ENCODE measurements around the gene PSORS1C2. TPM values are rescaled to one million over a fixed set of nuclear protein-coding genes. Genes with fewer than 3 reads are reported as not detected.

PSORS1C2 gene
- total and polyA plus RNA-seq, 2 donors (not counting 1 experiment from before 2014, with no cell fraction given) = not detected

GRCh38 chr6:31132806-31133205, 6.1 kb downstream of the PSORS1C2 start:
- intact Hi-C loops (cut with micrococcal nuclease) = no loop called here
- Mint-ChIP-seq H3K4me3 (no peak overlapping the region), H3K9me3 (ENCODE audit: insufficient read depth) (no peaks in the 10 kb centered on the region), H3K4me1 (peaks cover 8% of the 10 kb centered on the region), H3K27ac (no peak overlapping the region), H3K27me3 (peaks cover 18% of the 10 kb centered on the region)
- Histone ChIP-seq H3K79me2 (ENCODE audit: control insufficient read depth, insufficient read depth, low read length) (no peaks in the 10 kb centered on the region), H3K36me3 (replicated peaks in 1 of 2; ENCODE audit: control extremely low read depth in 1 of 2, control insufficient read depth in 1 of 2, extremely low read depth in 1 of 2, insufficient read depth in 2 of 2, low read length in 1 of 2) (no peaks in the 10 kb centered on the region), H3K9me3 (ENCODE audit: control extremely low read depth in 1 of 3, control insufficient read depth in 2 of 3, insufficient read depth in 1 of 3, low read length in 2 of 3) (no peaks in the 10 kb centered on the region), H2AFZ (ENCODE audit: insufficient read depth, low read depth, low read length, poor library complexity, severe bottlenecking) (no peak overlapping the region), H4K20me1 (ENCODE audit: control insufficient read depth, insufficient read depth, low read length, poor library complexity, severe bottlenecking) (no peaks in the 10 kb centered on the region), H3K27ac (ENCODE audit: low read length in 2 of 2) (no peak overlapping the region), H3K4me3 (ENCODE audit: control extremely low read depth in 1 of 5, extremely low read depth in 1 of 5, insufficient read depth in 1 of 5, low read depth in 2 of 5, low read length in 4 of 5) (no peak overlapping the region), H3K27me3 (replicated peaks in 1 of 4; ENCODE audit: control extremely low read depth in 1 of 4, control insufficient read depth in 3 of 4, insufficient read depth in 4 of 4, low read length in 3 of 4) (peaks cover 0 to 7% (median 0%) of the 10 kb centered on the region in 4 experiments), H3K4me1 (ENCODE audit: control insufficient read depth in 2 of 2, insufficient read depth in 2 of 2, low read length in 2 of 2) (peaks cover 3 to 7% of the 10 kb centered on the region in 2 donors), H3K9ac (ENCODE audit: low read length) (no peak overlapping the region), H3K4me2 (replicated peaks; ENCODE audit: low read depth, low read length, poor library complexity, severe bottlenecking) (no peak overlapping the region)
- ChIA-PET CTCF (interaction anchor here (1.2 to 10.4 kb wide), 5 partner anchors 38 to 254 kb away, joined by 3 to 133 read pairs (median 4); no protein-coding TSS in a partner anchor), POLR2A (no interaction called here)
- 90% methylated on average over 5 of the region's 6 CpGs for WGBS (ENCODE audit: insufficient coverage)
- TF ChIP-seq CTCF (IDR thresholded peaks at IDR 0.05) (no peak), EZH2 (IDR thresholded peaks at IDR 0.05; ENCODE audit: borderline replicate concordance, insufficient read depth, low read depth, low read length, poor library complexity, severe bottlenecking) (no peak)
- no peak for DNase-seq
- no peak for ATAC-seq (ENCODE audit: low read depth)

GRCh38 chr6:31131595-31131994, 7.3 kb downstream of the PSORS1C2 start:
- no peak overlapping the region for H3K9ac ChIP-seq (ENCODE audit: low read length)
- Mint-ChIP-seq H3K27me3 (peaks cover 19% of the 10 kb centered on the region), H3K27ac (no peak overlapping the region), H3K4me1 (peaks cover 4% of the 10 kb centered on the region), H3K4me3 (no peak overlapping the region), H3K9me3 (ENCODE audit: insufficient read depth) (no peaks in the 10 kb centered on the region)
- ChIA-PET CTCF (interaction anchor here (0.7 to 10.4 kb wide), 5 partner anchors 11 to 255 kb away, joined by 3 to 133 read pairs (median 6); no protein-coding TSS in a partner anchor), POLR2A (interaction anchor here (0.6 kb wide), 2 partner anchors 52 to 216 kb away, joined by 3 to 6 read pairs; no protein-coding TSS in a partner anchor)
- H3K79me2 ChIP-seq (ENCODE audit: control insufficient read depth, insufficient read depth, low read length) = no peaks in the 10 kb centered on the region
- TF ChIP-seq EZH2 (IDR thresholded peaks at IDR 0.05; ENCODE audit: borderline replicate concordance, insufficient read depth, low read depth, low read length, poor library complexity, severe bottlenecking) (no peak), CTCF (IDR thresholded peaks at IDR 0.05) (no peak)
- H4K20me1 ChIP-seq (ENCODE audit: control insufficient read depth, insufficient read depth, low read length, poor library complexity, severe bottlenecking) = no peaks in the 10 kb centered on the region
- H2AFZ ChIP-seq (ENCODE audit: insufficient read depth, low read depth, low read length, poor library complexity, severe bottlenecking) = no peak overlapping the region
- WGBS (ENCODE audit: insufficient coverage) = 94% methylated on average over 2 of the region's 3 CpGs
- ATAC-seq (ENCODE audit: low read depth) (no peak), DNase-seq (no peak)
- intact Hi-C loops (cut with micrococcal nuclease) = no loop called here
- no peaks in the 10 kb centered on the region for H3K9me3 ChIP-seq (ENCODE audit: control extremely low read depth in 1 of 3, control insufficient read depth in 2 of 3, insufficient read depth in 1 of 3, low read length in 2 of 3)
- no peak overlapping the region for H3K4me3 ChIP-seq (ENCODE audit: control extremely low read depth in 1 of 5, extremely low read depth in 1 of 5, insufficient read depth in 1 of 5, low read depth in 2 of 5, low read length in 4 of 5)
- peaks cover 0 to 7% (median 0%) of the 10 kb centered on the region in 4 experiments for H3K27me3 ChIP-seq (replicated peaks in 1 of 4; ENCODE audit: control extremely low read depth in 1 of 4, control insufficient read depth in 3 of 4, insufficient read depth in 4 of 4, low read length in 3 of 4)
- H3K4me2 ChIP-seq (replicated peaks; ENCODE audit: low read depth, low read length, poor library complexity, severe bottlenecking) = no peak overlapping the region
- H3K36me3 ChIP-seq (replicated peaks in 1 of 2; ENCODE audit: control extremely low read depth in 1 of 2, control insufficient read depth in 1 of 2, extremely low read depth in 1 of 2, insufficient read depth in 2 of 2, low read length in 1 of 2) = no peaks in the 10 kb centered on the region
- H3K27ac ChIP-seq (ENCODE audit: low read length in 2 of 2) = no peak overlapping the region
- peaks cover 0 to 3% of the 10 kb centered on the region in 2 donors for H3K4me1 ChIP-seq (ENCODE audit: control insufficient read depth in 2 of 2, insufficient read depth in 2 of 2, low read length in 2 of 2)
